Measurements from ENCODE around the gene RSL24D1.

RSL24D1 gene

DNA sequence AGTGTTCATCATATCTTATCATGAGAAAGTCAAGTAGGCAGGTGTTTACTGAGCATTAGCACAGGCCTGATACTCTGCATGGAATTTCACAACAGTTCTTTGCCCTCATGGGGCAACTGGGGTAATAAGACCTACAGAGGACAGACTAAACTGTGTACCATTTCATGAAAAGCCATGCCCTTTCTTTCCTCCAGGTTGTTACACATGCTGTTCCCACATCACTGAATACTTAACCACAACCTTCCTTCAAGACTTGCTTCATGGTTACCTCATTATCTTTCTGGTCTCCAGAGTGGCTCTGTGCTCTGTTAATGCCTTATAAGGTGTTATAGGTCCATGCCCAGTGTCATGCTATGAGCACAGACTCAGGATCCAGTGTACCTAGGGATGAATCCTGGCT, 28.2 kb upstream of the RSL24D1 start:
- TF ChIP-seq, protein P1, sequence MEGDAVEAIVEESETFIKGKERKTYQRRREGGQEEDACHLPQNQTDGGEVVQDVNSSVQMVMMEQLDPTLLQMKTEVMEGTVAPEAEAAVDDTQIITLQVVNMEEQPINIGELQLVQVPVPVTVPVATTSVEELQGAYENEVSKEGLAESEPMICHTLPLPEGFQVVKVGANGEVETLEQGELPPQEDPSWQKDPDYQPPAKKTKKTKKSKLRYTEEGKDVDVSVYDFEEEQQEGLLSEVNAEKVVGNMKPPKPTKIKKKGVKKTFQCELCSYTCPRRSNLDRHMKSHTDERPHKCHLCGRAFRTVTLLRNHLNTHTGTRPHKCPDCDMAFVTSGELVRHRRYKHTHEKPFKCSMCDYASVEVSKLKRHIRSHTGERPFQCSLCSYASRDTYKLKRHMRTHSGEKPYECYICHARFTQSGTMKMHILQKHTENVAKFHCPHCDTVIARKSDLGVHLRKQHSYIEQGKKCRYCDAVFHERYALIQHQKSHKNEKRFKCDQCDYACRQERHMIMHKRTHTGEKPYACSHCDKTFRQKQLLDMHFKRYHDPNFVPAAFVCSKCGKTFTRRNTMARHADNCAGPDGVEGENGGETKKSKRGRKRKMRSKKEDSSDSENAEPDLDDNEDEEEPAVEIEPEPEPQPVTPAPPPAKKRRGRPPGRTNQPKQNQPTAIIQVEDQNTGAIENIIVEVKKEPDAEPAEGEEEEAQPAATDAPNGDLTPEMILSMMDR (IDR thresholded peaks at IDR 0.05): no peak

DNA sequence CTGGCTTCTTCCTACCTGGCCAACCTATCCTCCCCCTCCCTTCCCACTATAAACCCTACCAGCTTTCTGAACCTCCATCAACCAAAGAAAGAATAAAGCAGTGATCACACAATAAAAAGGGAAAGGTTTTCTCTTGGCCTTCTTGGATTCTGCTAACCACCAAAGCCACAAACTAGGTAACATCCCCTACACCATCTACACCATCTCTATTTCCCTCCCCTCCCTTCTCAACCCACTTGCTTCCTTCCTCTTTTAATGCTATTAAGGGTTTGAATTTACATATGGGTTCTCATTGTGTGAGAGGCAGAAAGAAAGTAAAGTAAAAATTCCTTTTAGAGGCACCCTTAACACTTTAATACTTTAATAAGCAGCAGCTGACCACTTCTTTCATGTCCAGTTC, 25.8 kb upstream of the RSL24D1 start:
- peak overlapping the region; percentile 94 for H3K27ac ChIP-seq
- no peaks in the 10 kb centered on the region for H3K27me3 ChIP-seq
- peaks cover 92 to 97% of the 10 kb centered on the region in 2 experiments for H3K4me1 ChIP-seq (ENCODE audit: control insufficient read depth in 1 of 2, insufficient read depth in 1 of 2, low read depth in 1 of 2, low read length in 1 of 2)
- TF ChIP-seq, protein P1 (IDR thresholded peaks at IDR 0.05): no peak
- peak overlapping the region; percentile 49 to 52 for H3K4me3 ChIP-seq (ENCODE audit: low read depth in 1 of 2, low read length in 1 of 2)
- no peaks in the 10 kb centered on the region for H3K9me3 ChIP-seq
- H3K36me3 ChIP-seq: peaks cover 44% of the 10 kb centered on the region

More for the DNA sequence above, 28.2 kb upstream of the RSL24D1 start:
- Histone ChIP-seq H3K36me3 (peaks cover 46% of the 10 kb centered on the region), H3K4me3 (ENCODE audit: low read depth in 1 of 2, low read length in 1 of 2) (peak overlapping the region in 1 of 2 experiments; percentile 31), H3K4me1 (ENCODE audit: control insufficient read depth in 1 of 2, insufficient read depth in 1 of 2, low read depth in 1 of 2, low read length in 1 of 2) (peaks cover 84 to 90% of the 10 kb centered on the region in 2 experiments), H3K27ac (peak overlapping the region; percentile 94), H3K27me3 (no peaks in the 10 kb centered on the region), H3K9me3 (no peaks in the 10 kb centered on the region)

DNA sequence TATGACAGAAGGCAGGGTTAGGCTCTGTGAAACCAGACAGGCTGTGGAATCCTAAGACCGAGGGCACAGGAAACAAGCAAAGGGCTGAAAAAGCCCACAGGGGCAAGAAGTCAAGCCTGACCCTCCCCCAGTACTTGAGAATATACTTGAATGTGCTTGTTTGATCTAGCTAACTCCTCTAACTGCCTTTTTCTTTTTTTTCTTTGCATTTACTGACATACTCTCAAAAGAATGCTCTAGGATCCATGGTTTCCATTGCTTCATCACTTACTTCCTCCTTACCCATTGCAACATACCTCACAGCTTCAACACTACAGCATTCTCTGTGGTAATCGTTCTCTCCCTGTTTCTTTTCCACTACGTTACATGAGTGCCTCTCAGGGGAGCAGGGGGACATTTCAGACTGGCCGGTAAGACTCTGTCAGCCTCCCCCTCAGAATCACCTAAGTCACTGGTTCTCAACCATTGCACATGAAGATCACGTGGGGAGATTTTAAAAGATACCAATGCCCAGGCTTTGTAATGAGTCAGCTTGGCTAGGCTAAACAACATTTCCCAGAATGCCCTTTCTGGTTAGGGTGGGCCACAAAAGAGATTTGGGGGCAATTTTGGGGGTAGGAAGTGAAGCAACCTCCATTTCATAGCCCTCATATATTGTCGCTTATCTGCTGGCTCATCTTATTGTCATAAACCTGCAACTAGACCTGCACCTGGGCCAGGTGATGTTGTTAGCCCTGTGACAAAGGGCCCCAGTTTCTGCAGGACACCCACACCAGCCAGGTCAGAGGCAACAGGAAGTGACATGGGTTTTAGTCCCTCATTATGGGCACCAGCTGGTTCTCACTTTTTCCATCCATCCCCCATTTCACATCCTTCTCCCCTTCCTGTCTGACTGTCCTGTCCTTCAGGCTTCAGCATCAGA, 24.6 kb upstream of the RSL24D1 start:
- no peaks in the 10 kb centered on the region for H3K9me3 ChIP-seq
- TF ChIP-seq, protein P1 (IDR thresholded peaks at IDR 0.05): peak; percentile 20
- H3K27ac ChIP-seq: peak overlapping the region; percentile 94
- H3K27me3 ChIP-seq: no peaks in the 10 kb centered on the region
- peaks cover 39% of the 10 kb centered on the region for H3K36me3 ChIP-seq
- H3K4me3 ChIP-seq (ENCODE audit: low read depth in 1 of 2, low read length in 1 of 2): peak overlapping the region; percentile 49 to 52
- H3K4me1 ChIP-seq (ENCODE audit: control insufficient read depth in 1 of 2, insufficient read depth in 1 of 2, low read depth in 1 of 2, low read length in 1 of 2): peaks cover 96 to 98% of the 10 kb centered on the region in 2 experiments

DNA sequence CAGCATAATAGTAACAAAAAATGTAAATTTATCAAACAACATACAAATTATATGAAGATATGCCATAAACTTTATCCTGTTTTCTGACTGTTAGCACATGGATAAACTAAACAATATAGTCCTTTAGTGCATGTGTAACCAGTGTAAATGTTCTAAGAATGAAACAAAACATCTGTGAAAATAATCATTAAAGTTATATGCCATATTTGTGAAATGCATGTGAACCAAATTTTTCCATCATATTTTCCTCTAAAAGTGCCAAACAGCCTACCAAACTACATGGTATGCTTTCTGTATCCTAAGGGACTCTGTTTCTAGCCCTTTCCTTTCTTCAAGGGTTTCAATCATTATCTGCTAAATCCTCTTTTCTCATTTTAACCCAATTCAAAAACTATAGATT, 23.9 kb upstream of the RSL24D1 start:
- Histone ChIP-seq H3K4me3 (ENCODE audit: low read depth in 1 of 2, low read length in 1 of 2) (peak overlapping the region; percentile 49 to 52), H3K9me3 (no peaks in the 10 kb centered on the region), H3K4me1 (ENCODE audit: control insufficient read depth in 1 of 2, insufficient read depth in 1 of 2, low read depth in 1 of 2, low read length in 1 of 2) (peaks cover 89 to 91% of the 10 kb centered on the region in 2 experiments), H3K27me3 (no peaks in the 10 kb centered on the region), H3K36me3 (peaks cover 38% of the 10 kb centered on the region), H3K27ac (peak overlapping the region; percentile 94)
- TF ChIP-seq, protein P1 (IDR thresholded peaks at IDR 0.05): no peak

DNA sequence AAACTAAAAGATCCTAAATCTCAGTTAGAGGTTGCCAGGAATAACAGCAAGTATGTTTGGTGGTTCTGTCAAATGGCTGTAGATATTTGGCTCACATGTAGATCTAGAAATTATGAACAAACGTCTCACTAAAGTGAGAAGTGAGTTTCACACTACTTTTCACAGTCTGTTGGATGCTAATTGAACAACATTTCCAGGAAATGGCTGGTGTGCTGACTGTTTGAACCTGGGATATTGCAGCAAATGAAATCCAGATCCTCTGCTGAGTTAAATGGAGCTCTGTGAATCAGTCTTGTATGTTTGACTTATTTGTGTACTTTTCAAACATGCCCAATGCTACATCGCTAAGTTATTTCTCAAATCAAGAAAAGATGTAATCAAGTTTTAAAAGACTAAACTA, 21.3 kb upstream of the RSL24D1 start:
- Histone ChIP-seq H3K9me3 (no peaks in the 10 kb centered on the region), H3K4me1 (ENCODE audit: control insufficient read depth in 1 of 2, insufficient read depth in 1 of 2, low read depth in 1 of 2, low read length in 1 of 2) (peaks cover 63 to 65% of the 10 kb centered on the region in 2 experiments), H3K27me3 (no peaks in the 10 kb centered on the region), H3K36me3 (peaks cover 51% of the 10 kb centered on the region), H3K27ac (peak overlapping the region; percentile 94), H3K4me3 (ENCODE audit: low read depth in 1 of 2, low read length in 1 of 2) (peak overlapping the region in 1 of 2 experiments; percentile 22)
- TF ChIP-seq, protein P1 (IDR thresholded peaks at IDR 0.05): no peak

Data from neutrophil (primary cell).